CD4-positive, alpha-beta memory T cell (primary cell): ENCODE data around the gene LAMC3. TPM values are rescaled to one million over a fixed set of nuclear protein-coding genes. Genes with fewer than 3 reads are reported as not detected.

ENCODE experiments used
- CTCF ChIA-PET: fragments of 350-600 bp; sonication (Branson Sonifier 250); formaldehyde crosslinking; loops from one replicate; lab custom pipeline; 2021; ENCODE audit warnings: inconsistent platforms; ENCODE audit not compliant: partially characterized antibody; lab: Charles Lee
- POLR2A ChIA-PET: fragments of 350-600 bp; sonication (Branson Sonifier 250); formaldehyde crosslinking; loops from one replicate; lab custom pipeline; 2021; ENCODE audit not compliant: partially characterized antibody; lab: Charles Lee
- DNase-seq, 5 donors: peaks; one replicate each; pipeline versions ENCODE4 v3.0.0 to v3.0.0-alpha.2; 2020 to 2022; ENCODE audit warnings: mixed read lengths in 1 of 5
- H3K27ac ChIP-seq: one replicate; pipeline ENCODE4 v1.7.0; 2013; ENCODE audit warnings: low read depth, low read length
- H3K27me3 ChIP-seq: 2 replicates; pipeline ENCODE4 v1.7.0; 2013; ENCODE audit warnings: mild to moderate bottlenecking, low read length, moderate library complexity; ENCODE audit not compliant: insufficient read depth
- H3K36me3 ChIP-seq: 2 replicates; pipeline ENCODE4 v1.7.0; 2013; ENCODE audit warnings: mild to moderate bottlenecking, low read length, moderate library complexity; ENCODE audit not compliant: insufficient read depth
- H3K4me1 ChIP-seq: 2 replicates; pipeline ENCODE4 v1.7.0; 2013; ENCODE audit warnings: mild to moderate bottlenecking, low read length, moderate library complexity; ENCODE audit not compliant: insufficient read depth
- H3K4me3 ChIP-seq, 2 donors: one replicate each; pipeline ENCODE4 v1.7.0; 2013; ENCODE audit warnings: low read length in 2 of 2, mild to moderate bottlenecking in 1 of 2
- H3K9me3 ChIP-seq, 2 donors: one replicate each; pipeline ENCODE4 v1.7.0; 2013; ENCODE audit warnings: low read length in 2 of 2, control low read depth in 1 of 2; ENCODE audit not compliant: control insufficient read depth in 1 of 2
- H3K27ac Mint-ChIP-seq, 7 donors: one replicate each; pipeline ENCODE4 v1.8.0; 2020 to 2021; ENCODE audit warnings: mixed read lengths in 7 of 7, mild to moderate bottlenecking in 6 of 7, inconsistent platforms in 3 of 7, moderate library complexity in 3 of 7
- H3K27me3 Mint-ChIP-seq, 2 donors: one replicate each; pipeline ENCODE4 v1.8.0; 2020 to 2021; ENCODE audit warnings: mixed read lengths in 2 of 2
- H3K36me3 Mint-ChIP-seq, 2 donors: one replicate each; pipeline ENCODE4 v1.8.0; 2020 to 2021; ENCODE audit warnings: mixed read lengths in 2 of 2, inconsistent platforms in 1 of 2, mild to moderate bottlenecking in 1 of 2
- H3K4me1 Mint-ChIP-seq, 4 donors: one replicate each; pipeline ENCODE4 v1.8.0; 2020 to 2021; ENCODE audit warnings: mixed read lengths in 4 of 4, mild to moderate bottlenecking in 1 of 4
- H3K4me3 Mint-ChIP-seq, 8 donors: one replicate each; pipeline ENCODE4 v1.8.0; 2020 to 2021; ENCODE audit warnings: mixed read lengths in 8 of 8, mild to moderate bottlenecking in 7 of 8, moderate library complexity in 6 of 8, inconsistent platforms in 3 of 8
- H3K9me3 Mint-ChIP-seq, 8 donors: one replicate each; pipeline ENCODE4 v1.8.0; 2020 to 2021; ENCODE audit warnings: mixed read lengths in 8 of 8, mild to moderate bottlenecking in 5 of 8, inconsistent platforms in 3 of 8, moderate library complexity in 1 of 8
- intact Hi-C: fragments of 100-400 bp; cut with micrococcal nuclease; formaldehyde crosslinking; loops from one replicate; pipeline ENCODE4 v1.15.1; 2023
- polyA plus RNA-seq, 2 donors: library from polyadenylated mRNA; unstranded; fragments of 300-500 nt; fragmentation: Illumina TruSeq; gene quantifications; one replicate each; pipeline ENCODE4 v1.2.3, GENCODE V29; 2021
- total RNA-seq, 2 experiments: library from RNA; stranded (reverse); gene quantifications; one replicate each; pipeline ENCODE4 v1.2.3, GENCODE V29; 2021

LAMC3 gene
- total and polyA plus RNA-seq, 4 experiments from 2014 or later, result 0.32 to 0.61 TPM; not detected in 2

DNA sequence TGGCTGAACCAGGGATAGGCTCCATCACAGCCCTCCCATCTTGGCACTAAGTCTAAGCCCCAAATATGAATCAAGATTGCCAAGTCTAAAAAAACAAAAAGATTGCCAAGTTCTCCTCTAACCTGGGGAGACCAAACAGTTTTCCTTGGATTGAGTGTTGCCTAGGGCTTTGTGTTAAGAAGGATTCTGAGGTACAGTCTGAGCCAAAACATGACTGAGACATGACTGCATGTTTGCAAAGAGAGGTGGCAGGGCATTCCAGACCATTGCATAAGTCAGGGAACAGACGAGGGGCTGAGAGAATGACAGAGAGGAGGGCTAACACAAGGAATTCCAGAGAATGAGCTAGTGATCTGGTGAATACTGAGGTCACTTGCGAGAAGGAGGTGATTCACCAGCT lies 11.4 kb downstream of the LAMC3 start:
- intact Hi-C loops, result no loop called here
- Mint-ChIP-seq H3K4me3 (no peak overlapping the region), H3K36me3 (no peaks in the 10 kb centered on the region), H3K4me1 (no peaks in the 10 kb centered on the region), H3K27ac (peak overlapping the region in 1 of 7 donors; percentile 79), H3K27me3 (peaks cover 10 to 14% of the 10 kb centered on the region in 2 donors), H3K9me3 (peaks cover 0 to 6% (median 0%) of the 10 kb centered on the region in 8 donors)
- CTCF ChIA-PET, result interaction anchor here (1.0 to 1.6 kb wide), 2 partner anchors 9 to 29 kb away, joined by 3 to 4 read pairs; no protein-coding TSS in a partner anchor
- Histone ChIP-seq H3K4me3 (no peak overlapping the region), H3K4me1 (no peaks in the 10 kb centered on the region), H3K36me3 (no peaks in the 10 kb centered on the region), H3K27me3 (peaks cover 4% of the 10 kb centered on the region), H3K9me3 (no peaks in the 10 kb centered on the region), H3K27ac (no peak overlapping the region)
- DNase-seq, result no peak
- POLR2A ChIA-PET, result no interaction called here

DNA sequence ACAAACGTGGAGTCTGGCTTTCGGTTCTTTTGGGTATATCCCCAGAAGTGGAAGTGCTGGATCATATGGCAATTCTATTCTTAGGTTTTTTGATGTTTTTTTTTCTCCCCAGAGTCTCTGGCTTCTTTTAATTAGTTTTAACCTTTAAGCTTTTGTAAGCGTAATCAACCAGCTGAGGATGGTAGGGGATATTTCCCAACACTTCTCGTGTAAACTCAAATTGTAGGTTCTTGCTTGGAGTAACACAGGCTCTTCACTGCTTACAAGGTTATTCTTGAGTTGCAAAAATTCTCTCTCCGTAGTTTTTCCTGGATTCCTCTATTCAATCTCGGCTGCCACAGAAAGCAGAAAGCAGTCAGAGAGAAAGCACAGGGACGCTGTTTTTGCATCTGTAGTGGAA lies 11.9 kb downstream of the LAMC3 start:
- Mint-ChIP-seq H3K27me3 (peaks cover 10 to 18% of the 10 kb centered on the region in 2 donors), H3K9me3 (peaks cover 0 to 6% (median 0%) of the 10 kb centered on the region in 8 donors), H3K27ac (no peak overlapping the region), H3K4me1 (no peaks in the 10 kb centered on the region), H3K36me3 (no peaks in the 10 kb centered on the region), H3K4me3 (no peak overlapping the region)
- CTCF ChIA-PET, result interaction anchor here (1.0 to 1.6 kb wide), 2 partner anchors 10 to 26 kb away, joined by 3 to 4 read pairs; no protein-coding TSS in a partner anchor
- no peak overlapping the region for H3K4me3 ChIP-seq
- H3K4me1 ChIP-seq, result no peaks in the 10 kb centered on the region
- H3K27me3 ChIP-seq, result peaks cover 4% of the 10 kb centered on the region
- no peaks in the 10 kb centered on the region for H3K36me3 ChIP-seq
- intact Hi-C loops, result no loop called here
- POLR2A ChIA-PET, result no interaction called here
- H3K9me3 ChIP-seq, result no peaks in the 10 kb centered on the region
- no peak overlapping the region for H3K27ac ChIP-seq
- no peak for DNase-seq

DNA sequence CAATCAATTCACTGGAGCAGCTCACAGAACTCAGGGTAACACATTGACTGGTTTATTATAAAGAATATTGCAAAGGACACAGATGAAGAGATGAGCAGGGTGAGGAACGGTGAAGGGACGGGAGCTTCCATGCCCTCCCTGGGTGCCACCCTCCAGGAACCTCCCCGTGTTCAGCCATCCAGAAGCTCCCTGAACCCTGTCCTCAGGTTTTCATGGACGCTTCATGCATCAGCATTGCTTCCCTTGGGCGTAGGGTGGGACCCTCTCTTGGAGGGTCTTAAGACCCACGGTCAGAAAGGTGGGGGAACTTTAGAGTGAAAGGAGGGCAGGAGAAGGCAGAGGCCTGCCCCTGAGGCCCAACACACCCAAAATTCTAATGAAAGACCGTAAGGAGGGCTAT lies 12.8 kb downstream of the LAMC3 start:
- Histone ChIP-seq H3K4me3 (no peak overlapping the region), H3K27ac (no peak overlapping the region), H3K36me3 (no peaks in the 10 kb centered on the region), H3K4me1 (no peaks in the 10 kb centered on the region), H3K27me3 (peaks cover 4% of the 10 kb centered on the region), H3K9me3 (no peaks in the 10 kb centered on the region)
- CTCF ChIA-PET, result interaction anchor here (1.0 to 1.6 kb wide), 2 partner anchors 11 to 25 kb away, joined by 3 to 4 read pairs; no protein-coding TSS in a partner anchor
- Mint-ChIP-seq H3K36me3 (no peaks in the 10 kb centered on the region), H3K27me3 (peaks cover 7 to 18% of the 10 kb centered on the region in 2 donors), H3K4me1 (no peaks in the 10 kb centered on the region), H3K27ac (no peak overlapping the region), H3K4me3 (no peak overlapping the region), H3K9me3 (peaks cover 0 to 6% (median 0%) of the 10 kb centered on the region in 8 donors)
- POLR2A ChIA-PET, result no interaction called here
- intact Hi-C loops, result no loop called here
- no peak for DNase-seq

DNA sequence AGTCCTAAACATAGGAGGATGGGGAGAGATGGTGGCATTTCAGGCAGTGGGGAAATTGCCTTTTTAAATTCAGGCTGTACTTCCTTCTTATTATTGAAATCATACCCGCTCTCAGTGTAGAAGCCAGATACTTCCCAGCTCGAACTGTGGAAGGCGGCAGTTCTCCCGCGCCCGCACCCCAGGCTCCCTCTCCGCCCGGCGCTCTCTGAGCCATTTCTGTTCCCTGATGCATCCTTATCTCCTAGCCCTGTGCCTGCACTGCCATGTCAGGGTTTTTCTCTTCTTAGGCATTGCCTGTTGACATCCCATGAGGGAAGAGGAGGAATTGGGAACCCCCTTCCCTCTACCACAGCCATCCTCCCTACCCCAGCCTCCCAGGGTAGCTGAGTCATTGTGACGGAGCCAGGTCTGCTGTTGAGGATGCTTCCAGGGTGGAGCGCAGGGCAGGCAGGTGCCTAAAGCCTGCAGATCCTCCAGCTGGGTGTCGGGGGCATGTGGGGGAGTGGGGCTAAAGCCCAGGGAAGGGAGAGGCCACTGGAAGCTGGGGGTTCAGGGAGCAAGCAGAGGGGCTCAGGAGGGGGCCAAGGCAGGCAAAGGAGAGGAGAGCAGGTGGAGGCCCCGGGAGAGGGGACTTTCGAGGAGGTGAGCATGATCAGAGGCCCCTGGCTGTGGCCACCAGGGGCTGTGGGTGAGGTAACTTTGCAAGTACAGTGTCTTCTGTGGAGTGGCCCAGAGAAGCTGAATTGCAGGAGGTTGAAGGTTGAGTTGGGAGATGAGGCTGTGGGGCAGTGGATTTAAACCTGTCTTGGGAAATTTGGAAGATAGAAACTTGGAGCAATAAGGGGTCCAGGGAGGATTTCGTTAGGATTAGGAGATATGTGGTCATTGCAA lies 16.2 kb downstream of the LAMC3 start:
- Mint-ChIP-seq H3K4me1 (no peaks in the 10 kb centered on the region), H3K4me3 (no peak overlapping the region), H3K36me3 (no peaks in the 10 kb centered on the region), H3K27me3 (peaks cover 5 to 7% of the 10 kb centered on the region in 2 donors), H3K9me3 (peaks cover 0 to 2% (median 0%) of the 10 kb centered on the region in 8 donors), H3K27ac (no peak overlapping the region)
- CTCF ChIA-PET, result no interaction called here
- no peaks in the 10 kb centered on the region for H3K36me3 ChIP-seq
- POLR2A ChIA-PET, result no interaction called here
- DNase-seq, result no peak
- H3K27me3 ChIP-seq, result peaks cover 4% of the 10 kb centered on the region
- H3K9me3 ChIP-seq, result no peaks in the 10 kb centered on the region
- H3K4me1 ChIP-seq, result no peaks in the 10 kb centered on the region
- no peak overlapping the region for H3K27ac ChIP-seq
- intact Hi-C loops, result no loop called here
- H3K4me3 ChIP-seq, result no peak overlapping the region

DNA sequence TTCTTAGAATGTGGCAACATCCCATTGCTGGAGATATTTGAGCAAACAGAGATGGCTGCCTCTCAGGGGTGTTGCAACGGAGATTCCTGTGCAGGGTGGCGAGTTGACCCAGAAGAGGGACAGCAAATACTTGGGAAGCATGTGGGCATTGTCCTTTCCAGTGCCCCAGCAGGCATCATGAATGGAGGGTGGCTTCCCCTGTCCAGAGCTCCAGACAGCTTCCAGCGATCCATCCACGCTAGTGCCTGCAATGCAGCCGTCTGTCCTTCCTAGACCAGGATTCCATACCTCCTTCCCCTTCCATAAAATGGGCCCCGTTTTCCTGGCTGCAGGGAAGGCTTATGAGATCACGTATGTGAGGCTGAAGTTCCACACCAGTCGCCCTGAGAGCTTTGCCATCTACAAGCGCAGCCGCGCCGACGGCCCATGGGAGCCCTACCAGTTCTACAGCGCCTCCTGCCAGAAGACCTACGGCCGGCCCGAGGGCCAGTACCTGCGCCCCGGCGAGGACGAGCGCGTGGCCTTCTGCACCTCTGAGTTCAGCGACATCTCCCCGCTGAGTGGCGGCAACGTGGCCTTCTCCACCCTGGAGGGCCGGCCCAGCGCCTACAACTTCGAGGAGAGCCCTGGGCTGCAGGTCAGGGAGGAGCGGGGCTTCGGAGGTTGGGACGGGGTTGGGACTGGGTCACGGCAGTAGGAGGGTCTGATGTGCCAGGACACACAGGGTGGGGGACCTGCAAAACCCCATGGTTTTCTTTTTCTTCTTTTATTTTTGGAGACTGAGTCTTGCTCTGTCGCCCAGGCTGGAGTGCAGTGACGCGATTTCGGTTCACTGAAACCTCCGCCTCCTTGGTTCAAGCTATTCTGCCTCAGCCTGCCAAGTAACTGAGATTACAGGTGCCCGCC lies 17.2 kb downstream of the LAMC3 start:
- Mint-ChIP-seq H3K27ac (no peak overlapping the region), H3K4me1 (no peaks in the 10 kb centered on the region), H3K9me3 (peaks cover 0 to 2% (median 0%) of the 10 kb centered on the region in 8 donors), H3K36me3 (no peaks in the 10 kb centered on the region), H3K27me3 (peaks cover 4 to 6% of the 10 kb centered on the region in 2 donors), H3K4me3 (no peak overlapping the region)
- Histone ChIP-seq H3K4me3 (no peak overlapping the region), H3K27me3 (peaks cover 4% of the 10 kb centered on the region), H3K9me3 (no peaks in the 10 kb centered on the region), H3K4me1 (no peaks in the 10 kb centered on the region), H3K36me3 (no peaks in the 10 kb centered on the region), H3K27ac (no peak overlapping the region)
- no peak for DNase-seq
- ChIA-PET CTCF (no interaction called here), POLR2A (no interaction called here)
- intact Hi-C loops, result no loop called here

DNA sequence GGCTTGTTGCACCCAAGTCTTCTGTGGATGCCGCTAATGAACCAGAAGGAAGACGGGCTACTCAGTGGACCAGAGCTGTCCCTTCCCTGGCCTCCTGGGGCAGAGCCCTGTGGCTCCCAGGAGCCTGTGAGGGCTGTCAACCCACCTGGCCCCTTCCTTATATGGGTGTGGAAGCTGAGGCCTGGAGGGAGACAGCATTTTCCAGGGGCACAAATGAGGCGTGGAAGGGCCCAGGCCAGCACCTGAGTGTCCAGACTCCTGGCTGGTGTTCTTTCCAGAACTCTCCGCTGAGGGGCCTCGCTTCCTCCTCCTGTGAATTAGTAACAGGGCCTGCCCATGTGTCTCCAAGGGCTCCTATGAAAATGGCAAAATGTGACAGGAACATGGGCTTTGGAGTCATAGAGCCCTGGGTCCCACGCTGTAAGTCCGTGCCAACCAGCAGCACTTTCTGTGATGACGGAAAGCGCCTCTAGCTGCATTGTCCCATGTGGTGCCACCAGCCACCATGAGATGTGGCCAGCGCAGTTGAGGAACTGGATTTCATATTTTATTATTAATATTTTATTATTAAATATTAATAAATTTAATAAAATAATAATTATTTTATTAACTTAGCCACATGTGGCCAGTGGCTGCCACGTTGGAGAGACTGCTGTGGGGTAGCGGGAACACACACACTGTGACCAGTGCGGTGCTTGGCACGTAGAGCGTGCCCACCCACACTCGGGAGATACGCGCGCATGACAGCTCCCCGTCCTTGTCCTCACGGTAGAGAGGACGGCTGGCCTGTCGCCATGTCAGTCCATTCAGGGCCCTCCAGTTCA lies 18.3 kb downstream of the LAMC3 start:
- H3K27me3 Mint-ChIP-seq, result peaks cover 4 to 6% of the 10 kb centered on the region in 2 donors
- CTCF ChIA-PET, result interaction anchor here (0.6 kb wide), 1 partner anchor 20 kb away, joined by 3 read pairs; no protein-coding TSS in a partner anchor
- no peak overlapping the region for H3K4me3 Mint-ChIP-seq
- POLR2A ChIA-PET, result no interaction called here
- intact Hi-C loops, result no loop called here
- Histone ChIP-seq H3K4me1 (no peaks in the 10 kb centered on the region), H3K4me3 (no peak overlapping the region), H3K9me3 (no peaks in the 10 kb centered on the region), H3K27ac (no peak overlapping the region), H3K36me3 (no peaks in the 10 kb centered on the region), H3K27me3 (peaks cover 4% of the 10 kb centered on the region)
- H3K36me3 Mint-ChIP-seq, result no peaks in the 10 kb centered on the region
- H3K27ac Mint-ChIP-seq, result no peak overlapping the region
- peaks cover 0 to 2% (median 0%) of the 10 kb centered on the region in 8 donors for H3K9me3 Mint-ChIP-seq
- no peaks in the 10 kb centered on the region for H3K4me1 Mint-ChIP-seq
- DNase-seq, result no peak
